ENCODE results near the gene ABHD10. TPM values are rescaled to one million over a fixed set of nuclear protein-coding genes. Genes with fewer than 3 reads are reported as not detected.

The ABHD10 gene
- polyA plus RNA-seq, 2 of the 4 experiments (the other 2 are of a cell fraction): 31.8 to 42.1 TPM

DNA sequence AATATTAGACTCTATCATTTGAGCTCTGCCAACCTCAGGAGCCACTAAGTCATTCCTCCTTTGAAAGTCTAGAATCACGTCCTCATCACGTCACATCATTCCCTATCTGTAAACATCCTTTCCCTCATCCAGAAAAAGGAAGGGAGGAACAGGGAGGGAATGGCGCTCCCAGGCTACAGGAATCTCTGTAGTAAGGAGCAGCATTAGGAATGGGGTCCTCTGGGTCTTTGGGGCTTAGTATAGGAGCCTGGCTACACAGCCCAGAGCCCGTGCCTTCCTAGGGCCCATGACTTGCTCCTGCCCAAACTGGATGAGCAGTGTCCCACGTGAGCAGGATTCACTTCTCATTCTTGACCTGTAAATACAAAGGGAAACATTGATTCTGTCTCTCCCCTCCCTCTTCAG is 21.5 kb downstream of the ABHD10 start (continued):
- TF ChIP-seq, protein P1, sequence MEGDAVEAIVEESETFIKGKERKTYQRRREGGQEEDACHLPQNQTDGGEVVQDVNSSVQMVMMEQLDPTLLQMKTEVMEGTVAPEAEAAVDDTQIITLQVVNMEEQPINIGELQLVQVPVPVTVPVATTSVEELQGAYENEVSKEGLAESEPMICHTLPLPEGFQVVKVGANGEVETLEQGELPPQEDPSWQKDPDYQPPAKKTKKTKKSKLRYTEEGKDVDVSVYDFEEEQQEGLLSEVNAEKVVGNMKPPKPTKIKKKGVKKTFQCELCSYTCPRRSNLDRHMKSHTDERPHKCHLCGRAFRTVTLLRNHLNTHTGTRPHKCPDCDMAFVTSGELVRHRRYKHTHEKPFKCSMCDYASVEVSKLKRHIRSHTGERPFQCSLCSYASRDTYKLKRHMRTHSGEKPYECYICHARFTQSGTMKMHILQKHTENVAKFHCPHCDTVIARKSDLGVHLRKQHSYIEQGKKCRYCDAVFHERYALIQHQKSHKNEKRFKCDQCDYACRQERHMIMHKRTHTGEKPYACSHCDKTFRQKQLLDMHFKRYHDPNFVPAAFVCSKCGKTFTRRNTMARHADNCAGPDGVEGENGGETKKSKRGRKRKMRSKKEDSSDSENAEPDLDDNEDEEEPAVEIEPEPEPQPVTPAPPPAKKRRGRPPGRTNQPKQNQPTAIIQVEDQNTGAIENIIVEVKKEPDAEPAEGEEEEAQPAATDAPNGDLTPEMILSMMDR (IDR thresholded peaks at IDR 0.05): no peak
- TF ChIP-seq ZC3H11A (IDR thresholded peaks at IDR 0.05): no peak
- TF ChIP-seq, protein P2, sequence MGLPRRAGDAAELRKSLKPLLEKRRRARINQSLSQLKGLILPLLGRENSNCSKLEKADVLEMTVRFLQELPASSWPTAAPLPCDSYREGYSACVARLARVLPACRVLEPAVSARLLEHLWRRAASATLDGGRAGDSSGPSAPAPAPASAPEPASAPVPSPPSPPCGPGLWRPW (IDR thresholded peaks at IDR 0.05): no peak
- TF ChIP-seq CBX2 (IDR thresholded peaks at IDR 0.05; ENCODE audit: borderline replicate concordance, low read depth): no peak
- TF ChIP-seq, protein P3, sequence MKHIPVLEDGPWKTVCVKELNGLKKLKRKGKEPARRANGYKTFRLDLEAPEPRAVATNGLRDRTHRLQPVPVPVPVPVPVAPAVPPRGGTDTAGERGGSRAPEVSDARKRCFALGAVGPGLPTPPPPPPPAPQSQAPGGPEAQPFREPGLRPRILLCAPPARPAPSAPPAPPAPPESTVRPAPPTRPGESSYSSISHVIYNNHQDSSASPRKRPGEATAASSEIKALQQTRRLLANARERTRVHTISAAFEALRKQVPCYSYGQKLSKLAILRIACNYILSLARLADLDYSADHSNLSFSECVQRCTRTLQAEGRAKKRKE (CRISPR knock-in tag; IDR thresholded peaks at IDR 0.05; ENCODE audit: low read depth): no peak
- TF ChIP-seq FOSB (CRISPR knock-in tag; IDR thresholded peaks at IDR 0.05): no peak
- TF ChIP-seq, protein P4, sequence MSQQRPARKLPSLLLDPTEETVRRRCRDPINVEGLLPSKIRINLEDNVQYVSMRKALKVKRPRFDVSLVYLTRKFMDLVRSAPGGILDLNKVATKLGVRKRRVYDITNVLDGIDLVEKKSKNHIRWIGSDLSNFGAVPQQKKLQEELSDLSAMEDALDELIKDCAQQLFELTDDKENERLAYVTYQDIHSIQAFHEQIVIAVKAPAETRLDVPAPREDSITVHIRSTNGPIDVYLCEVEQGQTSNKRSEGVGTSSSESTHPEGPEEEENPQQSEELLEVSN (IDR thresholded peaks at IDR 0.05; ENCODE audit: borderline replicate concordance, low read depth): no peak
- no peak for TF ChIP-seq HOXB13 (CRISPR knock-in tag; IDR thresholded peaks at IDR 0.05; ENCODE audit: low read depth)
- TF ChIP-seq, protein P5, sequence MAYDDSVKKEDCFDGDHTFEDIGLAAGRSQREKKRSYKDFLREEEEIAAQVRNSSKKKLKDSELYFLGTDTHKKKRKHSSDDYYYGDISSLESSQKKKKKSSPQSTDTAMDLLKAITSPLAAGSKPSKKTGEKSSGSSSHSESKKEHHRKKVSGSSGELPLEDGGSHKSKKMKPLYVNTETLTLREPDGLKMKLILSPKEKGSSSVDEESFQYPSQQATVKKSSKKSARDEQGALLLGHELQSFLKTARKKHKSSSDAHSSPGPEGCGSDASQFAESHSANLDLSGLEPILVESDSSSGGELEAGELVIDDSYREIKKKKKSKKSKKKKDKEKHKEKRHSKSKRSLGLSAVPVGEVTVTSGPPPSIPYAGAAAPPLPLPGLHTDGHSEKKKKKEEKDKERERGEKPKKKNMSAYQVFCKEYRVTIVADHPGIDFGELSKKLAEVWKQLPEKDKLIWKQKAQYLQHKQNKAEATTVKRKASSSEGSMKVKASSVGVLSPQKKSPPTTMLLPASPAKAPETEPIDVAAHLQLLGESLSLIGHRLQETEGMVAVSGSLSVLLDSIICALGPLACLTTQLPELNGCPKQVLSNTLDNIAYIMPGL (CRISPR knock-in tag; IDR thresholded peaks at IDR 0.05; ENCODE audit: borderline replicate concordance): no peak

DNA sequence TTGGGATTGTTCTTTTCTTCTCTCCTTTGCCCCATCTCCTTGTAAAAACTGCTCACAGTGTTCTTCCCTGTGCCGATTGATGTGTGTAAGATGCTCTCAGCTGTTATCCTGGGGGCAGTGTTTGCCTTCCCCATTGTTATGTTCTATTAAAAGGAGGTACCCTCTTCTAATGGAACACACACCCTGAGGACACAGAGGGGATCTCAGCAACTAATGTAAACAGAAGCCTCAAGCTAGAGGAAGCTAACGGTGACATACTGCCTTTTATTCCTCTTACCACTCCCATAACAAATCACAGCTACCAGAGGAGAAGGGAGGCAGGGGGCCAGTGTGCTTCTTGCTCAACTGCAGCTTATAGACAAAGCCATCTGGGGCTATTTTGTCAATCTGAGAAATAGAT is 22.1 kb downstream of the ABHD10 start:
- no peak for FAIRE-seq
- Histone ChIP-seq H3K4me1 (no peaks in the 10 kb centered on the region; the same call in 2 of the 3 replicates), H3K27ac (no peak overlapping the region), H3K9me3 (no peaks in the 10 kb centered on the region), H3K4me2 (no peak overlapping the region), H3K4me3 (no peak overlapping the region)
- CTCF ChIA-PET: interaction anchor here (1.0 to 6.6 kb wide), 5 partner anchors 10 to 42 kb away, joined by 3 to 81 read pairs (median 6); partner anchors contain the start of gene ABHD10
- 72% methylated on average over 2 of the region's 2 CpGs for WGBS (ENCODE audit: missing lambda C conversion rate)
- no peak for ATAC-seq
- DNase-seq (ENCODE audit: low read depth in 1 of 2, low spot score in 1 of 2): no peak
- POLR2A ChIA-PET: no interaction called here
- TF ChIP-seq RAD21 (conservative IDR thresholded peaks at IDR 0.05 in 1 of 2, IDR thresholded peaks at IDR 0.05 in 1 of 2) (no peak), SREBF2 (IDR thresholded peaks at IDR 0.05) (no peak), FOXS1 (CRISPR knock-in tag; IDR thresholded peaks at IDR 0.05) (no peak)
- TF ChIP-seq, protein P6, sequence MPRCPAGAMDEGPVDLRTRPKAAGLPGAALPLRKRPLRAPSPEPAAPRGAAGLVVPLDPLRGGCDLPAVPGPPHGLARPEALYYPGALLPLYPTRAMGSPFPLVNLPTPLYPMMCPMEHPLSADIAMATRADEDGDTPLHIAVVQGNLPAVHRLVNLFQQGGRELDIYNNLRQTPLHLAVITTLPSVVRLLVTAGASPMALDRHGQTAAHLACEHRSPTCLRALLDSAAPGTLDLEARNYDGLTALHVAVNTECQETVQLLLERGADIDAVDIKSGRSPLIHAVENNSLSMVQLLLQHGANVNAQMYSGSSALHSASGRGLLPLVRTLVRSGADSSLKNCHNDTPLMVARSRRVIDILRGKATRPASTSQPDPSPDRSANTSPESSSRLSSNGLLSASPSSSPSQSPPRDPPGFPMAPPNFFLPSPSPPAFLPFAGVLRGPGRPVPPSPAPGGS (IDR thresholded peaks at IDR 0.05): no peak
- TF ChIP-seq, protein P7, sequence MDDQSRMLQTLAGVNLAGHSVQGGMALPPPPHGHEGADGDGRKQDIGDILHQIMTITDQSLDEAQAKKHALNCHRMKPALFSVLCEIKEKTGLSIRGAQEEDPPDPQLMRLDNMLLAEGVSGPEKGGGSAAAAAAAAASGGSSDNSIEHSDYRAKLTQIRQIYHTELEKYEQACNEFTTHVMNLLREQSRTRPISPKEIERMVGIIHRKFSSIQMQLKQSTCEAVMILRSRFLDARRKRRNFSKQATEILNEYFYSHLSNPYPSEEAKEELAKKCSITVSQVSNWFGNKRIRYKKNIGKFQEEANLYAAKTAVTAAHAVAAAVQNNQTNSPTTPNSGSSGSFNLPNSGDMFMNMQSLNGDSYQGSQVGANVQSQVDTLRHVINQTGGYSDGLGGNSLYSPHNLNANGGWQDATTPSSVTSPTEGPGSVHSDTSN (IDR thresholded peaks at IDR 0.05): no peak
- TF ChIP-seq, protein P8, sequence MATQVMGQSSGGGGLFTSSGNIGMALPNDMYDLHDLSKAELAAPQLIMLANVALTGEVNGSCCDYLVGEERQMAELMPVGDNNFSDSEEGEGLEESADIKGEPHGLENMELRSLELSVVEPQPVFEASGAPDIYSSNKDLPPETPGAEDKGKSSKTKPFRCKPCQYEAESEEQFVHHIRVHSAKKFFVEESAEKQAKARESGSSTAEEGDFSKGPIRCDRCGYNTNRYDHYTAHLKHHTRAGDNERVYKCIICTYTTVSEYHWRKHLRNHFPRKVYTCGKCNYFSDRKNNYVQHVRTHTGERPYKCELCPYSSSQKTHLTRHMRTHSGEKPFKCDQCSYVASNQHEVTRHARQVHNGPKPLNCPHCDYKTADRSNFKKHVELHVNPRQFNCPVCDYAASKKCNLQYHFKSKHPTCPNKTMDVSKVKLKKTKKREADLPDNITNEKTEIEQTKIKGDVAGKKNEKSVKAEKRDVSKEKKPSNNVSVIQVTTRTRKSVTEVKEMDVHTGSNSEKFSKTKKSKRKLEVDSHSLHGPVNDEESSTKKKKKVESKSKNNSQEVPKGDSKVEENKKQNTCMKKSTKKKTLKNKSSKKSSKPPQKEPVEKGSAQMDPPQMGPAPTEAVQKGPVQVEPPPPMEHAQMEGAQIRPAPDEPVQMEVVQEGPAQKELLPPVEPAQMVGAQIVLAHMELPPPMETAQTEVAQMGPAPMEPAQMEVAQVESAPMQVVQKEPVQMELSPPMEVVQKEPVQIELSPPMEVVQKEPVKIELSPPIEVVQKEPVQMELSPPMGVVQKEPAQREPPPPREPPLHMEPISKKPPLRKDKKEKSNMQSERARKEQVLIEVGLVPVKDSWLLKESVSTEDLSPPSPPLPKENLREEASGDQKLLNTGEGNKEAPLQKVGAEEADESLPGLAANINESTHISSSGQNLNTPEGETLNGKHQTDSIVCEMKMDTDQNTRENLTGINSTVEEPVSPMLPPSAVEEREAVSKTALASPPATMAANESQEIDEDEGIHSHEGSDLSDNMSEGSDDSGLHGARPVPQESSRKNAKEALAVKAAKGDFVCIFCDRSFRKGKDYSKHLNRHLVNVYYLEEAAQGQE (IDR thresholded peaks at IDR 0.05): no peak
